Measurements from ENCODE around the gene ZNF839. TPM values are rescaled to one million over a fixed set of nuclear protein-coding genes. Genes with fewer than 3 reads are reported as not detected.

Gene ZNF839
- total RNA-seq: 10 to 100 TPM; 13.9 to 17.3 TPM

DNA sequence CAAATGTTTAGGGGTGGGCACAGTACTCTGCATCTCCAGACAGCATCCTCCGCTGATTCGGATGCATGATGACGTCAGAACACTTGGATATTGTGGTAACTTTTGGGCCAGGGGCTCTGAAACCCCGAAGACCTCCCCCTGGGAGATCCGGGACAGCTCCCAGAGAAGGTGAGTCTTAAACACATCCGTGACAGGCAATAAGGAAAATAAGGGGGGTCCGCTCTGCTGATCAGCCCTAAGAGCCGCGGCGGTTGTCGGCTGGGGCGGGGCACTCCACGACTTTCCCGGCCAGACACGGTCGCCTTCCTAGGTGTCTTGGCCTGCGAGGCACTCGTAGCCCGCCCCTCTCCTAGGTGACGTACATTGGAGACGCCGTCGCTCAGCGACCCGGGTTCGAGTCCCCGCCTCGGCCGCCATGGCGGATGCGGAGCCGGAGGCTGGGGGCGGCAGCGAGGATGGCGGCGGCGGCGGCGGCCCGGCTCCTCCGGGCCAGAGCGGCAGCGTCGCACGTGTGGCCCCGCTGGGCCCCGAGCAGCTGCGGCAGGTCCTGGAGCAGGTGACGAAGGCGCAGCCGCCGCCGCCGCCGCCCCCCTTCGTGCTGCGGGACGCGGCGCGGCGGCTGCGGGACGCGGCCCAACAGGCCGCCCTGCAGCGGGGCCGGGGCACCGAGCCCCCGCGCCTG lies at the start of gene ZNF839:
Gene ZNF839, plus strand, starts transcription at position 396 of the 682 bp plus-strand sequence. Its CDS starts 20 bp downstream, at position 416.
- Mint-ChIP-seq H3K27me3 (no peaks in the 10 kb centered on the region), H3K4me1 (peaks cover 35% of the 10 kb centered on the region), H3K36me3 (no peaks in the 10 kb centered on the region), H3K27ac (peak within 1 kb of the TSS; percentile 91), H3K9me3 (no peaks in the 10 kb centered on the region), H3K4me3 (peak within 1 kb of the TSS; percentile 95)
- POLR2A ChIA-PET: interaction anchor here (0.6 to 2.7 kb wide), 7 partner anchors 43 to 588 kb away, joined by 3 to 13 read pairs (median 4); partner anchors contain the start of genes CINP and TECPR2
- ATAC-seq (ENCODE audit: low read depth) (peak; percentile 71), DNase-seq (peak; percentile 98)

DNA sequence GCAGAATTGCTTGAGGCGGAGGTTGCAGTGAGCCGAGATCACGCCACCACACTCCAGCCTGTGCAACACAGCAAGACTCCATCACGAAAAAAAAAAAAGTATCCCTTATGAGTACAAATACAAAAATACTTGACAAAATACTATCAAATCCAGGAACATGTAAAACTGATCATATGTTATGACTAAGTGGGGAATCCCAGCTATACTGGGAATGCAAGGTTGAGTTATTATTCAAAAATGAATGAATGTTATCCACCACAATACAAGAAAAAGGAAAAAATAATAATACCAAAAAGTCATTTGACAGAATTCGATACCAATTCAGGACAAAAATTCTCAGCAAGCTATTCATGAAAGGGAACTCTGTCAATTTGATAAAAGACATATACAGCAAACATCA lies 47.2 kb upstream of the ZNF839 start:
- ATAC-seq (ENCODE audit: low read depth) (no peak), DNase-seq (no peak)
- H3K27ac Mint-ChIP-seq: no peak overlapping the region
- H3K9me3 Mint-ChIP-seq: no peaks in the 10 kb centered on the region
- no peak overlapping the region for H3K4me3 Mint-ChIP-seq
- no peaks in the 10 kb centered on the region for H3K36me3 Mint-ChIP-seq
- H3K27me3 Mint-ChIP-seq: peaks cover 2% of the 10 kb centered on the region
- H3K4me1 Mint-ChIP-seq: no peaks in the 10 kb centered on the region
- POLR2A ChIA-PET: interaction anchor here (0.7 kb wide), 2 partner anchors 42 to 252 kb away, joined by 3 to 5 read pairs; no protein-coding TSS in a partner anchor

DNA sequence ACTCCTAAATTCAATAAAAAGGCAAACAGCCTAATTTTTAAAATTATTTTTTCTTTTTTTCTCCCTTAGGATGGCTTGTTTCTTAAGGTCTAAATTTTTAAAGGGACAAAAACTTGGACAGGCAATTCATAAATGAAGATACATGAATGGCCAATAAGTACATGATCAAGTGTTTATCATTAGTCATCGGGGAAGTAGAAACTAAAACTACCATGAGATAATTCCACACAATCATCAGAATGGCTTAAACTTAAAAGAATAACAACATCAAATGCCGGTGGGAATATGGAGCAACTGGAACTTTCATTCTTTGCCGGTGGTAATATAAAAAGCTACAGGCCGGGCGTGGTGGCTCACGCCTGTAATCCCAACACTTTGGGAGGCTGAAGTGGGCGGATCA lies 43.7 kb upstream of the ZNF839 start:
- POLR2A ChIA-PET: interaction anchor here (0.7 kb wide), 1 partner anchor 13 kb away, joined by 3 read pairs; no protein-coding TSS in a partner anchor
- Mint-ChIP-seq H3K4me3 (no peak overlapping the region), H3K4me1 (no peaks in the 10 kb centered on the region), H3K27me3 (peaks cover 2% of the 10 kb centered on the region), H3K27ac (no peak overlapping the region), H3K9me3 (no peaks in the 10 kb centered on the region), H3K36me3 (no peaks in the 10 kb centered on the region)
- DNase-seq (no peak), ATAC-seq (ENCODE audit: low read depth) (no peak)

DNA sequence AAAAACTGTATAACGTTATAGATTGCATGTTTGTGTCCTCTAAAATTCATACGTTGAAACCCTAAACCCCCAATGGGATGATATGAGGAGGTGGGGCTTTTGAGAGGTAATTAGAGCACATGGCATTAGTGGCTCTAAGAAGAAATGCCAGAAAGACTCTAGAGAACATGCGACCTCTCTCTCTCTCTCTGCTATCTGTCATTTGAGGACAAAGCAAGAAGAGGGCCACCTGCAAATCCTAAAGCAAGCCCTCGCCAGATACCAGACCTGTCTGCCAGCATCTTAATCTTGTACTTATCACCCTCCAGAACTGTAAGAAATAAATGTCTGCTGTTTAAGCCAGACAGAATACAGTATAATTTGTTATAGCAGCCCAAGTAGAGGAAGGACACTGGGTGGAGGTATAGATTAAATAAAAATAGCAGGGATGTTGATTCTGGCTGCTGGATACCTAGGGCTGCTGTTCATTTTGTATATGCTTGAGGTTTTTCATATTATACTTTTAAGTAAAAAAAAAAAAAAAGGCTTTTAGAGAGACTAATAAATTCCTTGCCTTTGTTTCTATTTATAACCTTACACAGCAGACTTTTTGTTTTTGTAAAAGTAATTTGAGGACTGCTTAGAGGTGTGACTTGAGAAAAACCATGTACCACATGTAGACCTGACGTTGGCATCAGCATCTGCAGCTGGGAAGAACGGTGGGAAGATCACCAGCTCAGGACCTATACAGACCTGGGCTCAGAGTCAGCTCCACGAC lies 41.5 kb upstream of the ZNF839 start:
- ATAC-seq (ENCODE audit: low read depth) (no peak), DNase-seq (no peak)
- no peaks in the 10 kb centered on the region for H3K27me3 Mint-ChIP-seq
- no peaks in the 10 kb centered on the region for H3K9me3 Mint-ChIP-seq
- no peak overlapping the region for H3K4me3 Mint-ChIP-seq
- no peak overlapping the region for H3K27ac Mint-ChIP-seq
- POLR2A ChIA-PET: no interaction called here
- H3K36me3 Mint-ChIP-seq: no peaks in the 10 kb centered on the region
- H3K4me1 Mint-ChIP-seq: no peaks in the 10 kb centered on the region

- Mint-ChIP-seq H3K9me3 (no peaks in the 10 kb centered on the region), H3K27ac (no peak overlapping the region), H3K27me3 (no peaks in the 10 kb centered on the region), H3K4me1 (no peaks in the 10 kb centered on the region), H3K36me3 (no peaks in the 10 kb centered on the region), H3K4me3 (no peak overlapping the region)
- POLR2A ChIA-PET: no interaction called here
- ATAC-seq (ENCODE audit: low read depth): no peak
- no peak for DNase-seq
Observed at GRCh38 chr14:102278631-102278935, 41.0 kb upstream of the ZNF839 start.

GRCh38 chr14:102279282-102279681 lies 40.3 kb upstream of the ZNF839 start:
- no peak overlapping the region for H3K27ac Mint-ChIP-seq
- no peaks in the 10 kb centered on the region for H3K27me3 Mint-ChIP-seq
- H3K4me3 Mint-ChIP-seq: no peak overlapping the region
- no peaks in the 10 kb centered on the region for H3K4me1 Mint-ChIP-seq
- DNase-seq (no peak), ATAC-seq (ENCODE audit: low read depth) (no peak)
- no peaks in the 10 kb centered on the region for H3K9me3 Mint-ChIP-seq
- no peaks in the 10 kb centered on the region for H3K36me3 Mint-ChIP-seq
- POLR2A ChIA-PET: no interaction called here

DNA sequence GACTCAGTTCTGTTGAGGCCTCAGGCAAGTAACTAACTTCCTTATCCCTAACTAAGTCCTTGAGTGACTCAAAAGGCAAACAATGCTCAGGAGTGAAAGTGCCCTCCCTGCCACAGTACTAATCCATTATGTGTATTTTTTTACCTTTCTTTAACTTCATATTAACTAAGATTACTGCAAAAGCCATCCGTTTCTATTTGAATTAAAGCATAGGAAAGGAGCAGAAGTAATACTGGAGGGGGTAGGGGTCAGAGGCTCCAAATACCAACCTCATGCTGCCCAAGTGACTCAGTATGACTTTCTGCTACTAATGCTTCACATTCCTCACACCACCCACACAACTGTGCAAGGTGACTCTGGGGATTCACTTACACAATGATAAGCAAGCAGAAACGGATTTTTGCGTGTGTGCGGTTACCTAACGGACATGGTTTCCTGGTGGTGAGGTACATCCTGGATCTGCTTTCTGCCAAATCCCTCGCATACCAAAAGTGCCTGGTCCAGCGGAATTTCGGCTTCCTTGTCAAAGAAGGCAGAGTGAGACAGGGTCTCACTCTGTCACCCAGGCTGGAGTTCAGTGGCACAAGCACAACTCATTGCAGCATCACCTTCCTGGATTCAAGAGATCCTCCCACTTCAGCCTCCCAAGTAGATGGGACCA lies 39.7 kb upstream of the ZNF839 start:
- Mint-ChIP-seq H3K4me1 (no peaks in the 10 kb centered on the region), H3K4me3 (no peak overlapping the region), H3K9me3 (no peaks in the 10 kb centered on the region), H3K27me3 (no peaks in the 10 kb centered on the region), H3K27ac (no peak overlapping the region), H3K36me3 (no peaks in the 10 kb centered on the region)
- POLR2A ChIA-PET: no interaction called here
- no peak for ATAC-seq (ENCODE audit: low read depth)
- no peak for DNase-seq

DNA sequence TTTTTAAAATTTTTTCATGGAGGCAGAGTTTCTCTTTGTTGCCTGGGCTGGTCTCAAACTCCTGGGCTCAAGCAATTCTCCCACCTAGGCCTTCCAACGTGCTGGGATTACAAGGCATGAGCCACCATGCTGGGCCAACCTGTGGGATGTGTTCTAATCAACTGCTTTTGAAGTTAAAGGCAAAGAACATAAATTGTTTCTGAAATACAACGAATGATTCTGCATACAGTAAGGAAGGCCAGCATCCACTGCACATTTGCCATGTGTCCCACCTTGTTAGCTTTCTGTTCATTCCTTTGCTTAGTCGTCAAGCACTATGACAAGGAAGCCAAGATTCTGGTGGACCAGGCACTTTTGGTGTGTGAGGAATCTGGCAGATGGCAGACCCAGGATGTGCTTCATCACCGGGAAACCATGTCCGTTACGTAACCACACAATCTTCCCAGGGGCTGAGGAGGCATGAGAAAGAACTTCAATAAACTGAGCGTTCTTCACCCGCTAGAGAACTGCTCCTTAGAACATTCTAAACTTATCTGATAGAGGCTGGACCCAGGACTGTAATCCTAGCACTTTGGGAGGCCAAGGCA lies 39.1 kb upstream of the ZNF839 start:
- Mint-ChIP-seq H3K36me3 (no peaks in the 10 kb centered on the region), H3K4me3 (no peak overlapping the region), H3K9me3 (no peaks in the 10 kb centered on the region), H3K27ac (no peak overlapping the region), H3K27me3 (no peaks in the 10 kb centered on the region), H3K4me1 (no peaks in the 10 kb centered on the region)
- POLR2A ChIA-PET: no interaction called here
- DNase-seq (no peak), ATAC-seq (ENCODE audit: low read depth) (no peak)

- H3K4me1 Mint-ChIP-seq: no peaks in the 10 kb centered on the region
- ATAC-seq (ENCODE audit: low read depth): no peak
- POLR2A ChIA-PET: no interaction called here
Observed at GRCh38 chr14:102282751-102283465, 36.6 kb upstream of the ZNF839 start.

DNA sequence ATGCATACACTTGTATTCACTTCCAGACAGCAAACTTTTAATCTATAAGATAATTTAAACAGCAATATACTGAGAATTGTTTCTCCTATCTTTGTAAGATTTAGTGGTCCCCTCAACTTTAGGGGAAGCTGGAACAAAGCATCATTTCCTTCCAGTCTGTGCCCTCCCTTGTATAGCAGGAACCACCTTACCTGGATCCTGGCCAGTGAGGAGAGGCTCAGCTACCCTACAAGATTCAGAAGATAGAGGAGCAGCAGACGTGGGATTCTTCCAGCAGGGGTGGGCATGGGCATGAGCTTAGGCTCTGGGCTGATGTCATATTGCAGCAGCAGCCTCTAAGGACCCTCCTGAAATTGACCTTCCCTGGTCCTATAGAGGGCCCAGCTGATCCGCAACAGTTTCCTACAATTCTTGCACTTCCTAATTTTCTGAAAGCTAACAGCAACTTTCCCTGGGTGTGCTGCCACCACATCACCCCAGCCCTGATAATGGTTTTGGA lies 35.9 kb upstream of the ZNF839 start:
- Mint-ChIP-seq H3K4me3 (no peak overlapping the region), H3K36me3 (no peaks in the 10 kb centered on the region)

More at GRCh38 chr14:102282751-102283465, 36.6 kb upstream of the ZNF839 start:
- DNase-seq: no peak
- H3K27me3 Mint-ChIP-seq: no peaks in the 10 kb centered on the region
- H3K27ac Mint-ChIP-seq: no peak overlapping the region
- no peak overlapping the region for H3K4me3 Mint-ChIP-seq
- H3K36me3 Mint-ChIP-seq: no peaks in the 10 kb centered on the region
- no peaks in the 10 kb centered on the region for H3K9me3 Mint-ChIP-seq

GRCh38 chr14:102285106-102285505 lies 34.4 kb upstream of the ZNF839 start:
- Mint-ChIP-seq H3K36me3 (no peaks in the 10 kb centered on the region), H3K27ac (no peak overlapping the region), H3K27me3 (no peaks in the 10 kb centered on the region), H3K9me3 (no peaks in the 10 kb centered on the region), H3K4me1 (no peaks in the 10 kb centered on the region), H3K4me3 (no peak overlapping the region)
- ATAC-seq (ENCODE audit: low read depth) (no peak), DNase-seq (no peak)
- POLR2A ChIA-PET: no interaction called here

More for the DNA sequence above, 35.9 kb upstream of the ZNF839 start:
- Mint-ChIP-seq H3K27me3 (no peaks in the 10 kb centered on the region), H3K9me3 (no peaks in the 10 kb centered on the region), H3K27ac (no peak overlapping the region), H3K4me1 (no peaks in the 10 kb centered on the region)
- ATAC-seq (ENCODE audit: low read depth): no peak
- DNase-seq: no peak
- POLR2A ChIA-PET: no interaction called here

DNA sequence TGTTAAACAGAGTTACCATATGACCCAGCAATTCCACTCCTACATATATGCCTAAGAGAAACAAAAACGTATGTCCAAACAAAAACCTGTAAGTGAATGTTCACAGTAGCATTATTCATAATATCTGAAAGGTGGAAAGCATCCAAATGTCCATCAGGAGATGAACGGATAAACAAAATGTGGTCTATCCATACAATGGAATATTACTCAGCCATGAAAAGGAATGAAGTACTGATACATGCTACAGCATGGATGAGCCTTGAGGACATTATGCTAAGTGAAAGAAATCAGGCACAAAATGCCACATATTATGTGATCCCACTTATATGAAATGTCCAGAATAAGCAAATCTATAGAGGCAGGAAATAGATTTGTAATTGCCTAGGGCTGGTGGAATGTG lies 31.4 kb upstream of the ZNF839 start:
- no peak overlapping the region for H3K27ac Mint-ChIP-seq
- POLR2A ChIA-PET: no interaction called here
- DNase-seq: no peak
- no peak overlapping the region for H3K4me3 Mint-ChIP-seq
- no peaks in the 10 kb centered on the region for H3K27me3 Mint-ChIP-seq
- ATAC-seq (ENCODE audit: low read depth): no peak
- no peaks in the 10 kb centered on the region for H3K4me1 Mint-ChIP-seq
- H3K36me3 Mint-ChIP-seq: no peaks in the 10 kb centered on the region
- H3K9me3 Mint-ChIP-seq: no peaks in the 10 kb centered on the region

- POLR2A ChIA-PET: no interaction called here
- H3K4me3 Mint-ChIP-seq: no peak overlapping the region
- no peaks in the 10 kb centered on the region for H3K4me1 Mint-ChIP-seq
- no peak for DNase-seq
- H3K36me3 Mint-ChIP-seq: no peaks in the 10 kb centered on the region
- no peak for ATAC-seq (ENCODE audit: low read depth)
- H3K9me3 Mint-ChIP-seq: no peaks in the 10 kb centered on the region
- H3K27me3 Mint-ChIP-seq: peaks cover 5% of the 10 kb centered on the region
- H3K27ac Mint-ChIP-seq: no peak overlapping the region
Observed at GRCh38 chr14:102292441-102292840, 27.1 kb upstream of the ZNF839 start.
